Measurements from ENCODE around the gene ZNF219.

ZNF219 gene

DNA sequence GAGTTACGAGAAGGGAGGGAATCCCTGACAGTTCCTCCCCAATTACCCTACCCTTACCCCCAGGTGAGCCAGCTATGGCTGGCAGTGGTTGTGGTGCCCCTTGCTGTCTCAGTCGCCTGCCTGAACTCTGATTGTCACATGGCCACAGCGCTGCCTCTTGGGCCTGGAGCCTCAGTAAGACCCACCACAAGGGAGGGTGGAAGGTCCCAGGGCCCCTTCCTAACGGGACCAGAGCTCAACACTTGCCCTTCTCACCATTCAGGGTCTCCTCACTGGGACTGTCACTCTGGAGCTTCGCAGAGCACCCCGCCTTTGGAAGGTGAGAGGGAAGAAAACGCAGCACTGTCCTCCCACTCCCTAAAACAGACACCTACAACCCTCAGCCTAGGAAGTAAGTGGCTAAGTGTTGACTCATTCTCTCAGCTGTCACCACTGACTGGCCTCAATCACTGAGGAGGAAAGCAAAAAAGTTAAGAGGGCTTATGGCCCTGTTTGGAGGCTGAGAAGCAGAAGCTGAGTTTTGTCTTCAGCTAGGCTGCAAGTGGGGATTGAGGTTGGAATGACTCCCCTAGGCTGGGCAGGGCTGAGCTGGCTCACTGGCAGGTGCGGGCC, 3.5 kb upstream of the ZNF219 start:
- DNase-seq, result no peak

DNA sequence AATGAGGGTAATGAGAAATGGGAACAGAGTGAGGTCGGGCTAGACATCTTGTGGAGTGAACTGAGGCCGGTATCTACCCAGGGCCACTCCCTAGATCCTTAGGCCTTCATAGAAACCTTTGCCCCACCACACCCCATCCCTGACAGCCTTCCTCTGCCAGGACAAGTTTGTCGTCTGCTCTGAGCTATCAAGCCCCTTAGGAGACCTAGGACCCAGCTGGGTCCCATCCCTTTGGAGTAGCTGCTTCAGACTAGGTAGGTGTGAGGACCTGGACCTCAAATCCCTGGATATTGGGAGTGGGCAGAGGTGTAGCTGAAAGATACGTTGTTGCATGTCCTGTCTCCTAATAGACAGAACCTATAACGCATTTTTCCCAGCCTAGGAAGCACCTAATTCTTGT, 2.5 kb upstream of the ZNF219 start, which contains the start of gene TMEM253:
Gene TMEM253, plus strand, starts transcription at position 136 of the 400 bp plus-strand sequence. CDS start 278 bp downstream, outside the sequence.
- DNase-seq, result no peak

DNA sequence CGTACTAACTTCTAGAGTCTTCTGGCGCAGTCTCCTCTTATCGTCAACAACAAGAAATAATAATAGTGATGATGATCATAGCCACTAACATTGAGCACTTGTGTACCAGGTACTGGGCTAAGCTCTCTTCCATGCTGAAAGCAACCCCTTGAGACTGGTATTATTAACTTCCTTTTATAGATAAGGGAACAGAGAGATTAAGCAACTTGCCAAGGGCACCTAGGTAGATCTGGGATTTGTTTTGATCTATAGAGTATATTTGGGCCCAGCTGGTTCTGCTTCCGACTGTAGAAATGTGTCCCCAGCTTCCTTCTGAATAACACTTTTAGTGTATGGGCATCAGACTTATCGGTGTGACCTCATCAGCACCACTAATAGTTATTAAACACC, 1.1 kb upstream of the ZNF219 start:
- DNase-seq, result no peak

DNA sequence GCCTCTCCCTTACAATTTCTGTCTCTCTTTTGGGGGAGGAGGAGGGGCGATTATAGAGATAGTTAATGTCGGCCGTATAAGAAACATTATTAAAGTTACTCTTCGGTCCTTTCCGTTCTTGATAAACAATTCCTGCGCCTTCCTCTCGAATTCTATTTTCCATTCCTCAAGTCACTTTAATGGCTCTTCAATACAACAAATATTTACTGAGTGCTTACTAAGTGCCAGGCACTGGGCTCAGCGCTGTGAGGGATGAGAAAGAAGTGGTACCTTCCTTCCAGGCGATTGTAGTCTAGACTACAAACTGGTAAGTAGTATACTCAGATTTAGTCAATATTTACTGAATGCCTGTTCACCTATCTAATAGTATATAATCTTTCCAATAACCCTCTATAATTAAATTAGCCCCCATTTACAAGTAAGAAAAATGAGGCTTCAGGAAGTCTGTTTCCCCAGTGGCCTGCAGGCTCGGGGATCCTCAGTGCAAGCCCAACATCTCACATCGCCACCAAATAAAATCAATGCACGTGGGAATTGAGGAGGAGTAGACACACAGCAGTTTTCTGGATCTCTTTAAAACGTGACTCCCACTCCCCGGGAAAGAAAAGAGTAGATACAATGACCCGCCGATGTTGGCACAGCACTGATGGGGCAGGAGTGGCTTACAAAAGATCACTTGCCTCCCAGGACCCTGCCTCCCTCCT, 589 bp upstream of the ZNF219 start:
- peak; percentile 18 for DNase-seq

DNA sequence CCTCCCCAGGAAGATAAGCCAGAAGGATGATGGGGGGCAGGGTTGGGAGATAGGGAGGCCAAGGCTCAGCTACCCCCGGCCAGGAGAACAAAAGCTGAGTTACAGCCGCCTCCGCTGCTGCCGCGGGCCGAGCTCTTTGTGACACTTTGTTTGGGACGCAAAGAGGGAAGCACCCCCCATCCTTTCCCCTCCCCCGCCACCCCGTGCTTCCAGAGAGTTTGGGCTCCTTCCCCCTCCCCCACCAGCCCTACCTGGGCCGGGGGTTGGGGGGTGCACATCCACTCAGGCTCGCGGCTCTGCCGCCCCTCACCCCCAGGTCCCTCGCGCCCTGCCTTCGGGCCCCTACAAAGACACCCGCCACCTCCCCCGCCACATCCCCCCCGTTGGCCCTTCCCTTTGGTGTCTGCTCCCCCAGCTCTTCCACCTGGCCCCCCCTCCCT, 799 bp downstream of the ZNF219 start:
- DNase-seq, result no peak

DNA sequence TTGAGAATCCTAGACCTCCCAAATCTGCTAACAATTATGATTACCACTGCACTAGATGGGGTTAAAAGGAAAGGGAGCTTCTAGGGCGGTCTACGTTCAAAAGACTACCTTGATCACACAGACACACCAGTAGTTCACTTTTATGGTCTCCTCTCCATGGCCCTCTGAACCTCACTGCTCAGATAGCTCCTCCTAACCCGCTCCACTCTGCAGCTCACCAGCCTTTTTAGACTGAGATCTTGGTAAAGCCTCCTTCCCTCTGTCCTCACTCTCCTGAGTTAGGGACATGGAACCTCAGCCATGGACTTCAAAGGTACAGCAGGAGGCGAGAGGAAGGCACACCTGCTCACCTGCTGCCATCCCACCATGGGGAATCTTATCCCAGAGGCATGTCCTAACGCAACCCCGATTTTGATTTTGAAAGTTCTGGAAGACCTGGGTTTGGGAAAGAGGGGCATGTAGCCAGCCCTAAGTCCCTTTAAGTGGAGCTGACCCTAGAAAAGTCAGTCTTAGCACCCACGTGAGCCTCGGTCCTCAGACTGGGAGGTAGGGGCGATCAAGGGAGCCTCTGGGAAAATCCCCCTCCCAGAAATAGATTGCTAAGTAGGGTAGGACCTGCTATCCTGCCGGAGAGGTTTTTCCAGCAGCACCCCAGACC, 1.3 kb downstream of the ZNF219 start:
- no peak for DNase-seq

DNA sequence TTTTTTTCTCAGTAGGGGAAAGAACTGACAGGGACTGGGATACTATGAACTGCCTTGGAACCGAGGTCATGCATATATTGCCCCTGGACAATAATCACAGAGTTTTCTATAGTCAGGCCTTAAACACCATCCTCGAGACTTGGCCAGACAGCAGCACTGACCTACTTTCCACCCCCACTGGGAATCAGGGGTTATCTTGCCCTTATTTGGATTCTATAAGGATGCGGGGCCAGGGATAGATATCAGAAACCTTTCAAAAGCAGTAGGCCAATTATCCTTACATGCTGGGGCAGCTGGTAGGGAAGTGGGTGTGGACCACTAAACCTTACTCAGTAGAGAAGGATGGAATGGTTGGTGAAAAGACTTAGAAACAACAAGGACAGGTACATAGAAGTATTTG, 2.0 kb downstream of the ZNF219 start:
- no peak for DNase-seq

DNA sequence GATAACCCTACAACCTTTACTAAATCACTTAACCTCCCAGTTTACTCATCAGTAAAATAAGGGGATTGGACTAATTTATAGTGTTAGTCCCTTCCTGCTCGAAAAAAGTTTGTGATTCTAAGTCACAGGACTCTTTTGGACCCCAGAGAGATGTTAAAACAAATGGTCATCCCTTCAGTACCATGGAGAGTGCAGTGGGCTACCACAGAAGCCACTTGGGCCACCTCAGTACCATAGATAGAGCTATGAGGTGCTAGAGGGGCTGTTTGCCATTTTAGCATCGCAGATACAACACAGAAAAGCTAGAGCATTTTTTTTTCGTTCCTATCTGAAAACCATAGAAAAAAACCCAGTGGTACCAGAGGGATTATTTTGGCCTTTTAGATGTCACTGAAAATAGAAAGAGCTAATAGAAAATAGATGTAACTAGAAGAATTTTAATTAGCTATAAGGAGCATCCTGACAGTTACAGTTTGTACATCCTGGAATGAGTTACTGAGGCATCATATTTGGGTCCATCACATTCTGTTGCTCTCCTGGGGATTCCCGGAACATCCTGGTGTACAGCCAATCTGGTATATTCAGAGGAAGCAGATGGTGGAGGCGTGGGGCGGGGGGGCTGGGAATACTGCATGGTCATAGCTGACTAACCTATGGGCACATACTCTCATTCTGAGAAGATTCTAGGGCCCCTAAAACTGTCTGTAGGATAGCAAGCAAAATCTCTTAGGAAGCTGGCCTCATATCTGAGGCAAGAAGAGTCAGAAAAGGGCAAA, 2.8 kb downstream of the ZNF219 start:
- no peak for DNase-seq

DNA sequence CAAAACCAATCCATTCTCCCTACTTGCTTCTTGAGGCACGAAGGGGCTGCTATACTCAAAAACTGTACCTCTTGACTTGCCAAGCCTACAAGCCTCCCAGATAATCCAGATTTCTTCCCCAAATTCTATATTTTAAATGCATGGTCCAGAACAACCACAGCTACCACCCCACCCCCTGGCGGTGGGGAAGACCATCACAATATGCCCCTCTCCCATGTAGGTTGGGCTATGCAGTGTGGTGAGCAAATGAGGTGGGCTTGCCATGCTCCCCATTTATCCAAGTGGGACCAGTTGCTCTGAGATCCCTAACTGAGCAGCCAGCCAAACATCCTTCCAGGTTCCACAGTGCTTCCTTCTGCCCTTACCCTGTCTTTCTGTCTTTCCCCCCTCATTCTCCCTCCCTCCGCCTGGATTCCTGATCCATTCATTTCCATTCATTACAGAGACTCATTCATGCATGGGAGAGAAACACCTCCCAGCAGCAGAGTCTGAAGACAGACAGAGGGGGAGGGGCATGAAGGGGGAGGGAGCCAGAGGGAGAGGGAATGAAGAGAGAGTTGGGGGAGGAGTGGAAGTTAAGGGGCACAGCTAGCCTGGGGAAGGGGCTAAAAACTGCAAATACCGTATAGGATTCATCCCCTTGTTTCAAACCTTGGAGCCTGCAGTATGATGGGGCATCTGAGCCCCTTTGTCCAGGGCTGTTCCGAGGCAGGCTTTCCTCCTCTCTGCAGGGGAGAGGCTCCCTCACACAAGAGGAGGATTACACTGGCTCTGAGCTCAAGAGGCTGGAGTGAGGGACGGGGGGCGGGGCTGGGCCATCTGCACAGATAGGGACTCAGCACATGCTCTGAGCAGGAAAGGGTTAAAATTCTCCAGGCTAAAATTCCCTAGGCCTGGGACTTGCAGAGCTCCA, 4.4 kb downstream of the ZNF219 start:
- DNase-seq, result peak; percentile 20

DNA sequence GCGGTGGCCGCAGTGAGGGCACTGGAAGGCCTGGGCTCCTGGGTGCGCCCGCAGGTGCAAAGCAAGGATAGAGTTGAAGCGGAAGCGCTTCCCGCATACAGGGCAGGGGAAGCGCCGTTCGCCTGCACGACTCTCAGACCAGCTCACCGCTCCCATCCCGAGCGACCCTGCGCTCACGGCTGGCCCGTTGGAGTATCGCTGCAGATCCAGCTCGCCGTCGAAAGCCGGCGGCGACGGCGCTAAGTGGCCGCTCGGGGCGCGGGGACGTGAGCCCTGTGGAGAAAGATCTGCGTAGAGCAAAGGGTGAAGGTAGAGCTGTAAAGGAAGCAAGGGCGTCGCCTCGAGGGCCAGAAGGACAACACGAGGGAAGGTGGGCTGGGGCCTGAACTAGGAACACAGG, 5.4 kb downstream of the ZNF219 start:
- DNase-seq, result no peak

DNA sequence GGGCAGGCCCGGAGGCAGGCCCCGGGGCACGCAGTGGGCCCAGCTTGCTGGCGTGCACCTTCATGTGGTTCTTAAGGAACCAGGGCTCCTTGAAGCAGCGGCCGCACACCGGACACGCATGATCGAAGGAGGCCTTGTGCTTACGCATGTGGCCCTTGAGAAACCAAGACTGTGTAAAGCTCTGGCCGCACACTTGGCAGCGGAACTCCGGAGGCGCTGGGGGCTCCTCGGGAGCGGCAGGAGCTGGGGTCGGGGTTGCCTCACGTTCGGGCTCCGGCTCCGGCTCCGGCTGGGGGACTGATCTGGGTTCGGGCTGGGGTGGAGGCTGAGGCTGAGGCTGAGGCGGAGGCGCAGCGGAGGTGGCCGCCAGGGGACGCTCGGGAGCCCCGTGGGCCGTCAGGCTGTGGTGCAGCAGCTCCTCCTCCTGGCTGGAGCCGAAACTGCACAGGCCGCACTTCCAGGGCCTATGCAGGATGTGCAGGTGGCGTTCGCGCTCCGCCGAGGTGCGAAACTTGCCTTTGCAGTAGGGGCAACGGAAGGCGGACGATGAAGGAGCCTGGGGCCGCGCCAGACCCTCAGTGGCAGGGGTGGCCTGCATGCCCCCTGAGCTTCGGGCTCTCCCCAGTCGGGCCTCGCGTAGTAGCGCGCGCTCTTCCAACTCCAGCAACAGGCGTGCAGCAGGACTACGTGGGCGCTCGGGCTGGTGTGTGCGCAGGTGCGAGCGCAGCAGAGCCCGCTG, 6.0 kb downstream of the ZNF219 start:
- no peak for DNase-seq

DNA sequence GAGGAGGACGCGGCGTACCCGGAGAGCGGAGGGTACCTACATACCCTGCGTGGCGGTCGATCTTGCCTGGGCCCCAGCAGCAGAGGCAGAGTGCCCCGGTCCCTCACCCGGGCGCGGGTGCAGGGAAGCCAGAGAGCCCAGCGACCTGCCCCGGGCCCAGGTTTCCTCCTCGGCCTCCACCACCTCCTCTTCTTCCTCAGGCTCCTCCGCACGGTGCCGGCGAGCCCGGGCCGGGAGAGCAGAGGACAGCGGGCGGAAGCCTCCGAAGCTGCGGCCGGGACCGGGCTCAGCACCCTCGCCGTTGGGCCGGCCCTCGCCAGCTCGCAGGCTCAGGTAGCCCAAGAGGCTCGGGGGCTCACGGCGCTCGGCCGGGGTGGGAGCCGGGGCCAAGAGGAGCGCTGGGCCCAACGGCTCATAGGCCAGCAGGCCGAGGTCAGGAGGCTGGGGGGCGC, 6.6 kb downstream of the ZNF219 start:
- DNase-seq, result no peak

DNA sequence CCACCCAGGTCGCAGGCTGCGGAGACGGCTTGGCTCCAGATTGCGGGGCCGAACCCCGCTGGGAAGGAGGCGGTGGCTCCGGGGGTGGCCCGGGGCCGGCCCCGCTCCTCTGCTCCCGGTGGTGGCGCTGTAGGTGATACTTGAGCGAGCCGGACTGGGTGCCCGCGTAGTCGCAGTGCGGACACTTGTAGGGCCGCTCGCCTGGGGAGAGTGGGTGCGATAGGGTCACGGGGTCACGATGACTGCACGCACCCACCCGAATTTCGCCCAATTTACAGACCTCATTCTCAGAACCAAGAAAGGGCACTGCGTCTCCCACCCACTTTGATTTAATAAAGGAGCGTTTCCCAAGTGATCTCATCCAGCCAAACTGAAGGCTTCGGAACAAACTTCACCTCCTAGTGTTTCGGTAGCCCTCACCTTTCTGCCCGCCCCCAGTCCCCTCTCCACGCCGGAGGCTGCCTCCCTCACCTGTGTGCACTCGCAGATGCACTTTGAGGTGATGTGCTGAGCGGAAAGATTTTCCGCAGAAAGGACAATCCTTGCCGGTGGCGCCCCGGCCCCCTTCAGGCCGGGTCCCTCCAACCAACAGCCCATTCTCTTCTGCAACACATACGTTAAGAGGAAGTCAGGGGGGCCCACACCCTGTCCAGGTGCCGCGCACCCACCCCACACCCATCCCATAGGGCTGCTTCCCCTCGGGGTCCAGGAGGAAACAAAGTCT, 7.4 kb downstream of the ZNF219 start:
- DNase-seq, result no peak

DNA sequence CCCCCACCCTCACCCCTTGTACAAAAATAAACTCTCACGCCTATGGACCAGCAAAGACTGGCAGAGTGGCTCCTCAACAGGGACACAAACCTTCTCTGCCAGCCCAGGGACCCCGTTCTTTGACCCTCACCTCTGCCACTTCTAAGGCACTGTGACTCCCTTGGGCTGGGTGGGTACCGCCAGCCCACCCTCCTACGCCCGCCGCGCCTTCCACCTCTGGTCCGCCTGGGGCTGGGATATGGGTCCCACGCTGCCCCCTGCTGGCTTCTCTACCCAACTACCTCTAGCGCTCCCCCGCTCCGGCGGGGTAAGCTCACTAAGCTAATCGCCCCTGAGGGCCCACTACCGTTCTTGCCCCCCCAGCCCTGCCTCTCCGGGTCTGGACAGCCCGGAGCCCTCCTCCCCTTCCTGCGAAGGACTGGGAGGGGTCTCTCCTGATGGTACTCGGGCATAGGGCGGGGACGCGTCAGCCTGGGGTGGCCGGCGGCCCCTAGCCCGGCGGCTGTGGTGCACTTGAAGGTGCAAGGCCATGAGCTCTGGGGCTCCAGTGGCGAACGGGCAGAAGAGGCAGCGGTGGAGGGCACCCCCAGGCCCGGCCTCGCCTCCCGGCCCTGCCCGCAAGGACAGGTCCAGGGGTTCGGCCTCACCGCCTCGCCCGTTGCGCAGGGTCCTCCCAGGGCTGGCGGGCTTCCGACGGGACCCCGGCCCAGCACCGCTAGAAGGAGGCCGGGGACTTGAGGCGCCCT, 8.1 kb downstream of the ZNF219 start:
- DNase-seq, result no peak

DNA sequence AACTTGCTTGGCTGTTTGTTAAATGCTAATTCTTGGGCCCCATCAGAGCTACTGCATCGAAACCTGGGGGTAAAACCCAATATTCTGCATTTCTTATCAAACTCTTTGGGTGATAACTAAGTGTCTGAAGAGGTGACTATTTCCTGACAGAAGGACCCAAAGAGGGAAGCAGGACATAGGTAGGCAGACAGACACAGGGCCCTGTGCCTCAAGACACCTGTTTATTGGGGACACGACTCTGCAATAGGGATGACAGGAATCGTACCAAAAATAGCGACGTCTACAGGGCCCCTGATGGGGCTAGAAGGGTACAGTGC, 8.6 kb downstream of the ZNF219 start:
- DNase-seq, result no peak

DNA sequence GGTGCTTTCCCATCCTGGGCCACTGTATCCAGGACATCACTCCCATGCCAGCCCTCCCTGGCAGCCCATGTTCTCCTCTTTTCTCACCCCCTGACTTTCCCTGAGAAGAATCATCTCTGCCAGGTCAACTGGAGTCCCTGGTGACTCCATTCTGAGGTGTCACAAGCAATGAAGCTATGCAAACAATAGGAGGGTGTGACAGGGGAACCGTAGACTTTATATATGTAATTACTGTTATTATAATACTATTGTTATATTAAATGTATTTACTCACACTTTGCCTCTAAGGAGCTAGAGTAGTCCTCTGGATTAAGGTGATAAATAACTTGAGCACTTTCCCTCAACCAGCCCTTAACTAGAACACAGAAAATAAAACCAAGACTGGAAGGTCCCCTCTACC, 9.2 kb downstream of the ZNF219 start:
- no peak for DNase-seq

DNA sequence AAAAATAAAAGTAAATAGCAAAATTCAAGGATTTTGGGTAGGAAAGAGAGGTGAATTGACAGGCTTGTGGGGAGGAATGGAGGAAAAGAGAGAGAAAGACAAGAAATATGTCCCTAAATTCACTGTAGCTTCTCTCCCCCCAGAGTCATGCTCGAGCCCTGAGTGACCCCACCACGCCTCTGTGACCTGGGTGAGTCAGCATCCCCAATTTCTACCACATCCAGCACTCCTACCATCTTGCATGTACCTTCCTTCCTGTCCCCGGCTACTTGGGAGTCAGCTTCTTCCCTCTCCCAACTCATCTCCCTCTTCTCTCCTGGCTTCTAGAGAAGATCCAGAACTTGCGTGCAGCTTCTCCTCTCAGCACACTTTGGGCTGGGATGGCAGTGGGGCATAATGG, 9.8 kb downstream of the ZNF219 start:
- no peak for DNase-seq

DNA sequence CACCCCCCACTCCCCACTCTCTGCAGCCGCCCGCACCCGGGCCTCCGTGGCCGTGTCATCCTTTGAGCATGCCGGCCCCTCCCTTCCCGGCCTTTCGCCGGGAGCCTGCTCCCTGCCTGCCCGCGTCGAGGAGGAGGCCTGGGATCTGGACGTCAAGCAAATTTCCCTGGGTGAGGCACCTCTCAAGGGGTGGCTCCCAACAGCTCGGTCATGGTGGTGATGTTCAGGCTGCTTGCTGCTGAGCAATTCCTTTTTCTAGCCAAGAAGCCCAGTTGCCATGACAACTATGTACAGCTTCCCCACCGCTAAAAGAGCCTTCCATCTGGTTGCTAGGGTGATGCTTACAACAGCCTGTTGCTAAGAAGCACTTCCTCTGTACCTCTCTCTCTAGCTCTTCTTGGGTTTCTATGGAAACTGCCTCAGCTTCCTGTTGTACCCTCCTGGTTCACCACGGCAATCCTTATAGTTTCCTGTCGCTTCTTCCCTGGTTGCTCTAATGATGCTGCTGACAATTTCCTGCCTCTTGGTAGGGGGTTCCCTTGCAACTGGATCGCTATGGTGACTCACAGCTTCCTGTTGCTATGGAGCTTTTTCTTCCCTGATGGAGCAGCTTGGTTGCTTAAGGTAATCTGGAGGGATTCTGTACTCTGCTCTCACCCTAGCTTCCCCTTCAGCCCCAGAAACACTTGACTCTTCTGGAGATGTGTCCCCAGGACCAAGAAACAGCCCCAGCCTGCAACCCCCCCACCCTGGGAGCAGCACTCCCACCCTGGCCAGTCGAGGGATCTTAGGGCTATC, 11.0 kb downstream of the ZNF219 start:
- peak; percentile 54 for DNase-seq

DNA sequence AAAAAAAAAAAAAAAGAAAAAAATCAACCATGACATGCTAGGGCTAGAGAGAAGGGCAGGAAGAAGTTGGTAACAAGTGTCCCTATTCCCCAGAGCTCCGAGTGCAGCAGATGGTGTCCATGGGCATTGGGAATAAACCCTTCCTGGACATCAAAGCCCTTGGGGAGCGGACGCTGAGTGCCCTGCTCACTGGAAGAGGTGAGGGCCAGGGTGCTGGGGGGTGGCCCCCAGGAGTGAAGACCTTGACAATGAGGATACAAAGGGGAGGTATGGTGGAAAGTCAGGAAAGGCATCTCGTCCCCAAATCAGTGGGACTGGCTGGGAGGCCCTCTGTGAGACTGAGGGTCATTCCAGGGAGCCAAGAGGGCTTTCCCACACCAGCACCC, 11.6 kb downstream of the ZNF219 start:
- no peak for DNase-seq
